ENCODE measurements around the gene CUBN. TPM values are rescaled to one million over a fixed set of nuclear protein-coding genes. Genes with fewer than 3 reads are reported as not detected.

CUBN gene
- total and polyA plus RNA-seq, 9 of the 15 experiments (the other 6 are each of a cell fraction or from before 2014, with no cell fraction given) = 0.04 to 0.33 (median 0.09) TPM

DNA sequence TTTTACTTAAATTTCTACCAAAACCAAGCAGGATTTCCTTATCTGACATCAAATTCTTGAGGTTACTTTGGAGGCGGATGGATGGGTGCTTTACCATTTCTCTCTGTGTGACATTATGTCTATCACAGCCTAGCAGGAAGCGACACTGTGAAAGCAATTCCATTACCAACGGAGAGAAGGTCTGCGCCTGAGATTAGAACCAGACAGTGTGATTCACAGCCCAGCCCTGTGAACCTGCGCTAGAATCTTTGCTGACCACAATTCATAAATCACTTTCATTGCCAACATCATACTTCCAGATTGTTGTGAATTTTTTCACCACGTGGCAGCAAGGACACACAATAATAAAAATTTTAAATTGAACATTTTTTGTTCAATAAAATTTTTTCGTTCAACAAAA is 126.5 kb downstream of the CUBN start (continued):
- TF ChIP-seq MCM5 (IDR thresholded peaks at IDR 0.05; ENCODE audit: low read depth) (no peak), CBFA2T2 (conservative IDR thresholded peaks at IDR 0.05) (peak; percentile 95), BHLHE40 (IDR thresholded peaks at IDR 0.05; ENCODE audit: low read length) (peak; percentile 64; the same call in 1 of the 2 replicates), ZNF830 (CRISPR knock-in tag; IDR thresholded peaks at IDR 0.05) (no peak), MTA2 (IDR thresholded peaks at IDR 0.05; ENCODE audit: low read depth) (peak; percentile 79), ARID2 (IDR thresholded peaks at IDR 0.05) (no peak), HDGF (IDR thresholded peaks at IDR 0.05) (no peak), NR2F6 (CRISPR knock-in tag; IDR thresholded peaks at IDR 0.05) (no peak), ZNF695 (CRISPR knock-in tag; IDR thresholded peaks at IDR 0.05) (no peak), CEBPB (tag; IDR thresholded peaks at IDR 0.05) (no peak), RBM25 (IDR thresholded peaks at IDR 0.05; ENCODE audit: low read depth, low read length, severe bottlenecking) (no peak), ZNF764 (CRISPR knock-in tag; IDR thresholded peaks at IDR 0.05; ENCODE audit: low read depth) (no peak), PML (IDR thresholded peaks at IDR 0.05; ENCODE audit: low read length) (peak; percentile 96), CBFB (CRISPR knock-in tag; IDR thresholded peaks at IDR 0.05) (peak; percentile 52; the same call in 1 of the 2 replicates), ZC3H8 (IDR thresholded peaks at IDR 0.05) (no peak), RHOXF2B (CRISPR knock-in tag; conservative IDR thresholded peaks at IDR 0.05) (no peak), EGR1 (conservative IDR thresholded peaks at IDR 0.05) (peak; percentile 84), ZNF217 (CRISPR knock-in tag; IDR thresholded peaks at IDR 0.05) (no peak), SMAD3 (CRISPR knock-in tag; conservative IDR thresholded peaks at IDR 0.05) (peak; percentile 79), ZFX (CRISPR knock-in tag; IDR thresholded peaks at IDR 0.05) (no peak)
- TF ChIP-seq, protein P1, sequence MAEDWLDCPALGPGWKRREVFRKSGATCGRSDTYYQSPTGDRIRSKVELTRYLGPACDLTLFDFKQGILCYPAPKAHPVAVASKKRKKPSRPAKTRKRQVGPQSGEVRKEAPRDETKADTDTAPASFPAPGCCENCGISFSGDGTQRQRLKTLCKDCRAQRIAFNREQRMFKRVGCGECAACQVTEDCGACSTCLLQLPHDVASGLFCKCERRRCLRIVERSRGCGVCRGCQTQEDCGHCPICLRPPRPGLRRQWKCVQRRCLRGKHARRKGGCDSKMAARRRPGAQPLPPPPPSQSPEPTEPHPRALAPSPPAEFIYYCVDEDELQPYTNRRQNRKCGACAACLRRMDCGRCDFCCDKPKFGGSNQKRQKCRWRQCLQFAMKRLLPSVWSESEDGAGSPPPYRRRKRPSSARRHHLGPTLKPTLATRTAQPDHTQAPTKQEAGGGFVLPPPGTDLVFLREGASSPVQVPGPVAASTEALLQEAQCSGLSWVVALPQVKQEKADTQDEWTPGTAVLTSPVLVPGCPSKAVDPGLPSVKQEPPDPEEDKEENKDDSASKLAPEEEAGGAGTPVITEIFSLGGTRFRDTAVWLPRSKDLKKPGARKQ (CRISPR knock-in tag; IDR thresholded peaks at IDR 0.05) = no peak
- TF ChIP-seq, protein P2, sequence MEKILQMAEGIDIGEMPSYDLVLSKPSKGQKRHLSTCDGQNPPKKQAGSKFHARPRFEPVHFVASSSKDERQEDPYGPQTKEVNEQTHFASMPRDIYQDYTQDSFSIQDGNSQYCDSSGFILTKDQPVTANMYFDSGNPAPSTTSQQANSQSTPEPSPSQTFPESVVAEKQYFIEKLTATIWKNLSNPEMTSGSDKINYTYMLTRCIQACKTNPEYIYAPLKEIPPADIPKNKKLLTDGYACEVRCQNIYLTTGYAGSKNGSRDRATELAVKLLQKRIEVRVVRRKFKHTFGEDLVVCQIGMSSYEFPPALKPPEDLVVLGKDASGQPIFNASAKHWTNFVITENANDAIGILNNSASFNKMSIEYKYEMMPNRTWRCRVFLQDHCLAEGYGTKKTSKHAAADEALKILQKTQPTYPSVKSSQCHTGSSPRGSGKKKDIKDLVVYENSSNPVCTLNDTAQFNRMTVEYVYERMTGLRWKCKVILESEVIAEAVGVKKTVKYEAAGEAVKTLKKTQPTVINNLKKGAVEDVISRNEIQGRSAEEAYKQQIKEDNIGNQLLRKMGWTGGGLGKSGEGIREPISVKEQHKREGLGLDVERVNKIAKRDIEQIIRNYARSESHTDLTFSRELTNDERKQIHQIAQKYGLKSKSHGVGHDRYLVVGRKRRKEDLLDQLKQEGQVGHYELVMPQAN (IDR thresholded peaks at IDR 0.05; ENCODE audit: borderline replicate concordance) = no peak
- TF ChIP-seq, protein P3, sequence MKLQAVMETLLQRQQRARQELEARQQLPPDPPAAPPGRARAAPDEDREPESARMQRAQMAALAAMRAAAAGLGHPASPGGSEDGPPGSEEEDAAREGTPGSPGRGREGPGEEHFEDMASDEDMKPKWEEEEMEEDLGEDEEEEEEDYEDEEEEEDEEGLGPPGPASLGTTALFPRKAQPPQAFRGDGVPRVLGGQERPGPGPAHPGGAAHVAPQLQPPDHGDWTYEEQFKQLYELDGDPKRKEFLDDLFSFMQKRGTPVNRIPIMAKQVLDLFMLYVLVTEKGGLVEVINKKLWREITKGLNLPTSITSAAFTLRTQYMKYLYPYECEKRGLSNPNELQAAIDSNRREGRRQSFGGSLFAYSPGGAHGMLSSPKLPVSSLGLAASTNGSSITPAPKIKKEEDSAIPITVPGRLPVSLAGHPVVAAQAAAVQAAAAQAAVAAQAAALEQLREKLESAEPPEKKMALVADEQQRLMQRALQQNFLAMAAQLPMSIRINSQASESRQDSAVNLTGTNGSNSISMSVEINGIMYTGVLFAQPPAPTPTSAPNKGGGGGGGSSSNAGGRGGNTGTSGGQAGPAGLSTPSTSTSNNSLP (IDR thresholded peaks at IDR 0.05; ENCODE audit: borderline replicate concordance, low read depth, low read length) = 0 out of 2 replicates have a peak, but pooled peaks have one; percentile 46
- TF ChIP-seq, protein P4, sequence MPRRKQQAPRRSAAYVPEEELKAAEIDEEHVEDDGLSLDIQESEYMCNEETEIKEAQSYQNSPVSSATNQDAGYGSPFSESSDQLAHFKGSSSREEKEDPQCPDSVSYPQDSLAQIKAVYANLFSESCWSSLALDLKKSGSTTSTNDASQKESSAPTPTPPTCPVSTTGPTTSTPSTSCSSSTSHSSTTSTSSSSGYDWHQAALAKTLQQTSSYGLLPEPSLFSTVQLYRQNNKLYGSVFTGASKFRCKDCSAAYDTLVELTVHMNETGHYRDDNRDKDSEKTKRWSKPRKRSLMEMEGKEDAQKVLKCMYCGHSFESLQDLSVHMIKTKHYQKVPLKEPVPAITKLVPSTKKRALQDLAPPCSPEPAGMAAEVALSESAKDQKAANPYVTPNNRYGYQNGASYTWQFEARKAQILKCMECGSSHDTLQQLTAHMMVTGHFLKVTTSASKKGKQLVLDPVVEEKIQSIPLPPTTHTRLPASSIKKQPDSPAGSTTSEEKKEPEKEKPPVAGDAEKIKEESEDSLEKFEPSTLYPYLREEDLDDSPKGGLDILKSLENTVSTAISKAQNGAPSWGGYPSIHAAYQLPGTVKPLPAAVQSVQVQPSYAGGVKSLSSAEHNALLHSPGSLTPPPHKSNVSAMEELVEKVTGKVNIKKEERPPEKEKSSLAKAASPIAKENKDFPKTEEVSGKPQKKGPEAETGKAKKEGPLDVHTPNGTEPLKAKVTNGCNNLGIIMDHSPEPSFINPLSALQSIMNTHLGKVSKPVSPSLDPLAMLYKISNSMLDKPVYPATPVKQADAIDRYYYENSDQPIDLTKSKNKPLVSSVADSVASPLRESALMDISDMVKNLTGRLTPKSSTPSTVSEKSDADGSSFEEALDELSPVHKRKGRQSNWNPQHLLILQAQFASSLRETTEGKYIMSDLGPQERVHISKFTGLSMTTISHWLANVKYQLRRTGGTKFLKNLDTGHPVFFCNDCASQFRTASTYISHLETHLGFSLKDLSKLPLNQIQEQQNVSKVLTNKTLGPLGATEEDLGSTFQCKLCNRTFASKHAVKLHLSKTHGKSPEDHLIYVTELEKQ (CRISPR knock-in tag; IDR thresholded peaks at IDR 0.05) = no peak

Measured in K562 (cell line).